Measurements from ENCODE around the gene CCDC178. TPM values are rescaled to one million over a fixed set of nuclear protein-coding genes. Genes with fewer than 3 reads are reported as not detected.

Gene CCDC178
- total RNA-seq, 1 experiment from 2014 or later = not detected

- no peak for ATAC-seq
Observed at GRCh38 chr18:32956591-32957315, 483.8 kb downstream of the CCDC178 start.

More at GRCh38 chr18:32956591-32957315, 483.8 kb downstream of the CCDC178 start:
- Histone ChIP-seq H3K4me2 (ENCODE audit: low read length) (no peak overlapping the region), H4K20me1 (ENCODE audit: insufficient read depth) (no peaks in the 10 kb centered on the region), H3K27ac (ENCODE audit: low read depth, low read length) (no peak overlapping the region), H3K4me3 (replicated peaks in 1 of 2; ENCODE audit: low read depth in 1 of 2, low read length in 2 of 2) (no peak overlapping the region), H3K9ac (ENCODE audit: low read length) (no peak overlapping the region), H3K79me2 (ENCODE audit: insufficient read depth, low read length) (no peaks in the 10 kb centered on the region), H3K36me3 (ENCODE audit: control insufficient read depth in 1 of 2, insufficient read depth in 2 of 2, low read length in 2 of 2) (no peaks in the 10 kb centered on the region), H2AFZ (ENCODE audit: low read depth, low read length, poor library complexity, severe bottlenecking) (no peak overlapping the region), H3K9me3 (ENCODE audit: control insufficient read depth in 1 of 2, insufficient read depth in 1 of 2, low read depth in 1 of 2, low read length in 2 of 2) (no peaks in the 10 kb centered on the region; a peak in 2 of 4 replicates), H3K27me3 (ENCODE audit: insufficient read depth, low read length) (no peaks in the 10 kb centered on the region), H3K9me2 (ENCODE audit: insufficient read depth) (no peaks in the 10 kb centered on the region), H3K4me1 (ENCODE audit: control insufficient read depth in 1 of 2, insufficient read depth in 2 of 2, low read length in 2 of 2) (no peaks in the 10 kb centered on the region)
- TF ChIP-seq CBX3 (IDR thresholded peaks at IDR 0.05; ENCODE audit: low read depth) = no peak
- no peak for TF ChIP-seq FOSL1 (IDR thresholded peaks at IDR 0.05; ENCODE audit: low read depth)
- TF ChIP-seq ZNF274 (IDR thresholded peaks at IDR 0.05; ENCODE audit: low read depth, low read length) = no peak
- TF ChIP-seq EZH2phosphoT487 (IDR thresholded peaks at IDR 0.05; ENCODE audit: borderline replicate concordance) = no peak
- no peak for TF ChIP-seq JUND (IDR thresholded peaks at IDR 0.05)
- no peak for TF ChIP-seq RAD21 (IDR thresholded peaks at IDR 0.05; ENCODE audit: low read depth)
- TF ChIP-seq TCF7L2 (IDR thresholded peaks at IDR 0.05; ENCODE audit: borderline replicate concordance, extremely low read depth, insufficient read depth, insufficient read length) = no peak
- no peak for TF ChIP-seq ZFX (IDR thresholded peaks at IDR 0.05)
- no peak for TF ChIP-seq SP1 (IDR thresholded peaks at IDR 0.05; ENCODE audit: low read depth)
- no peak for TF ChIP-seq EGR1 (IDR thresholded peaks at IDR 0.05; ENCODE audit: low read depth)
- TF ChIP-seq ZBTB33 (IDR thresholded peaks at IDR 0.05; ENCODE audit: extremely low read depth, insufficient replicate concordance, low read length) = no peak
- no peak for TF ChIP-seq ELF1 (IDR thresholded peaks at IDR 0.05; ENCODE audit: borderline replicate concordance, low read depth)
- no peak for TF ChIP-seq MAX (IDR thresholded peaks at IDR 0.05)
- no peak for TF ChIP-seq POLR2A (IDR thresholded peaks at IDR 0.05; ENCODE audit: borderline replicate concordance, extremely low read depth, insufficient read depth, insufficient read length)
- TF ChIP-seq, protein P1, sequence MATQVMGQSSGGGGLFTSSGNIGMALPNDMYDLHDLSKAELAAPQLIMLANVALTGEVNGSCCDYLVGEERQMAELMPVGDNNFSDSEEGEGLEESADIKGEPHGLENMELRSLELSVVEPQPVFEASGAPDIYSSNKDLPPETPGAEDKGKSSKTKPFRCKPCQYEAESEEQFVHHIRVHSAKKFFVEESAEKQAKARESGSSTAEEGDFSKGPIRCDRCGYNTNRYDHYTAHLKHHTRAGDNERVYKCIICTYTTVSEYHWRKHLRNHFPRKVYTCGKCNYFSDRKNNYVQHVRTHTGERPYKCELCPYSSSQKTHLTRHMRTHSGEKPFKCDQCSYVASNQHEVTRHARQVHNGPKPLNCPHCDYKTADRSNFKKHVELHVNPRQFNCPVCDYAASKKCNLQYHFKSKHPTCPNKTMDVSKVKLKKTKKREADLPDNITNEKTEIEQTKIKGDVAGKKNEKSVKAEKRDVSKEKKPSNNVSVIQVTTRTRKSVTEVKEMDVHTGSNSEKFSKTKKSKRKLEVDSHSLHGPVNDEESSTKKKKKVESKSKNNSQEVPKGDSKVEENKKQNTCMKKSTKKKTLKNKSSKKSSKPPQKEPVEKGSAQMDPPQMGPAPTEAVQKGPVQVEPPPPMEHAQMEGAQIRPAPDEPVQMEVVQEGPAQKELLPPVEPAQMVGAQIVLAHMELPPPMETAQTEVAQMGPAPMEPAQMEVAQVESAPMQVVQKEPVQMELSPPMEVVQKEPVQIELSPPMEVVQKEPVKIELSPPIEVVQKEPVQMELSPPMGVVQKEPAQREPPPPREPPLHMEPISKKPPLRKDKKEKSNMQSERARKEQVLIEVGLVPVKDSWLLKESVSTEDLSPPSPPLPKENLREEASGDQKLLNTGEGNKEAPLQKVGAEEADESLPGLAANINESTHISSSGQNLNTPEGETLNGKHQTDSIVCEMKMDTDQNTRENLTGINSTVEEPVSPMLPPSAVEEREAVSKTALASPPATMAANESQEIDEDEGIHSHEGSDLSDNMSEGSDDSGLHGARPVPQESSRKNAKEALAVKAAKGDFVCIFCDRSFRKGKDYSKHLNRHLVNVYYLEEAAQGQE (IDR thresholded peaks at IDR 0.05; ENCODE audit: low read depth) = no peak
- no peak for TF ChIP-seq SRF (IDR thresholded peaks at IDR 0.05; ENCODE audit: low read depth)
- TF ChIP-seq, protein P2, sequence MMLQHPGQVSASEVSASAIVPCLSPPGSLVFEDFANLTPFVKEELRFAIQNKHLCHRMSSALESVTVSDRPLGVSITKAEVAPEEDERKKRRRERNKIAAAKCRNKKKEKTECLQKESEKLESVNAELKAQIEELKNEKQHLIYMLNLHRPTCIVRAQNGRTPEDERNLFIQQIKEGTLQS (IDR thresholded peaks at IDR 0.05) = no peak
- TF ChIP-seq YY1 (IDR thresholded peaks at IDR 0.05; ENCODE audit: extremely low read depth, insufficient replicate concordance, low read depth, low read length) = no peak
- no peak for TF ChIP-seq SIN3A (IDR thresholded peaks at IDR 0.05; ENCODE audit: low read depth)
- TF ChIP-seq, protein P3, sequence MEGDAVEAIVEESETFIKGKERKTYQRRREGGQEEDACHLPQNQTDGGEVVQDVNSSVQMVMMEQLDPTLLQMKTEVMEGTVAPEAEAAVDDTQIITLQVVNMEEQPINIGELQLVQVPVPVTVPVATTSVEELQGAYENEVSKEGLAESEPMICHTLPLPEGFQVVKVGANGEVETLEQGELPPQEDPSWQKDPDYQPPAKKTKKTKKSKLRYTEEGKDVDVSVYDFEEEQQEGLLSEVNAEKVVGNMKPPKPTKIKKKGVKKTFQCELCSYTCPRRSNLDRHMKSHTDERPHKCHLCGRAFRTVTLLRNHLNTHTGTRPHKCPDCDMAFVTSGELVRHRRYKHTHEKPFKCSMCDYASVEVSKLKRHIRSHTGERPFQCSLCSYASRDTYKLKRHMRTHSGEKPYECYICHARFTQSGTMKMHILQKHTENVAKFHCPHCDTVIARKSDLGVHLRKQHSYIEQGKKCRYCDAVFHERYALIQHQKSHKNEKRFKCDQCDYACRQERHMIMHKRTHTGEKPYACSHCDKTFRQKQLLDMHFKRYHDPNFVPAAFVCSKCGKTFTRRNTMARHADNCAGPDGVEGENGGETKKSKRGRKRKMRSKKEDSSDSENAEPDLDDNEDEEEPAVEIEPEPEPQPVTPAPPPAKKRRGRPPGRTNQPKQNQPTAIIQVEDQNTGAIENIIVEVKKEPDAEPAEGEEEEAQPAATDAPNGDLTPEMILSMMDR (IDR thresholded peaks at IDR 0.05 in 2 of 3, conservative IDR thresholded peaks at IDR 0.05 in 1 of 3; ENCODE audit: borderline replicate concordance in 1 of 3, insufficient read depth in 1 of 3, low read depth in 2 of 3, low read length in 2 of 3) = no peak
- intact Hi-C loops (cut with micrococcal nuclease) = no loop called here
- ChIA-PET CTCF (no interaction called here), RAD21 (ENCODE audit: low non-redundant PET in 1 of 2, low total read pairs in 2 of 2, uncharacterized antibody in 2 of 2, unreplicated experiment in 2 of 2) (no interaction called here), POLR2A (no interaction called here)
- BruUV-seq (replicated peaks) = no TSS peak
- no peak for DNase-seq (ENCODE audit: low read depth, low spot score)

Data from HCT116 (cell line).